ENCODE results near the gene OR2B2.

Gene OR2B2

DNA sequence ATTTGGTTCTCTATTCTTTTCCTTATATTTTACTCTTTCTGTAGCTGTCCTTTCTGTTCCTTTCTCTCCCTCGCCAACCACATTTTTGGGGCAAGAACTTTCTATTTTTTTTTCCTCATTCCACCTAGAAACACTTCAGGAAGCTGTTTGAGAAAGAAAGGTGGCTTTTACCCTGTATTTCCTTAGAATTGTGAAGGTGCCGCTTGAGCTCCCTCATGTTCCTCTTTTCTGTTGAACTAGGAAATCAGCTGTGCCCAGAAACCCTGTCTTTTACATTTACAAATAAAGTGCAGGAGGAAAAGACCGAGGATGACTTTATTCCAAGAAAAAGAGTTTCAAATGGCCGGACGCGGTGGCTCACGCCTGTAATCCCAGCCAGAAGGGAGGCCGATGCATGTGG lies 38.2 kb downstream of the OR2B2 start:
- TF ChIP-seq REST (IDR thresholded peaks at IDR 0.05; ENCODE audit: insufficient read depth in 1 of 2, low read depth in 2 of 2, low read length in 2 of 2) (no peak), FOXP2 (optimal IDR thresholded peaks at IDR 0.05; ENCODE audit: borderline replicate concordance, extremely low read depth, extremely low read length, insufficient read depth) (no peak), SIN3A (IDR thresholded peaks at IDR 0.05; ENCODE audit: borderline replicate concordance, insufficient read depth, low read length) (no peak), TAF1 (IDR thresholded peaks at IDR 0.05; ENCODE audit: borderline replicate concordance, insufficient read depth, low read length) (no peak), POLR2AphosphoS5 (IDR thresholded peaks at IDR 0.05; ENCODE audit: low read depth, low read length) (no peak)

GRCh38 chr6:27873021-27873940 lies 38.9 kb downstream of the OR2B2 start:
- TF ChIP-seq FOXP2 (optimal IDR thresholded peaks at IDR 0.05; ENCODE audit: borderline replicate concordance, extremely low read depth, extremely low read length, insufficient read depth) (no peak), TAF1 (IDR thresholded peaks at IDR 0.05; ENCODE audit: borderline replicate concordance, insufficient read depth, low read length) (no peak), POLR2AphosphoS5 (IDR thresholded peaks at IDR 0.05; ENCODE audit: low read depth, low read length) (no peak), REST (IDR thresholded peaks at IDR 0.05; ENCODE audit: insufficient read depth in 1 of 2, low read depth in 2 of 2, low read length in 2 of 2) (no peak), SIN3A (IDR thresholded peaks at IDR 0.05; ENCODE audit: borderline replicate concordance, insufficient read depth, low read length) (no peak)

DNA sequence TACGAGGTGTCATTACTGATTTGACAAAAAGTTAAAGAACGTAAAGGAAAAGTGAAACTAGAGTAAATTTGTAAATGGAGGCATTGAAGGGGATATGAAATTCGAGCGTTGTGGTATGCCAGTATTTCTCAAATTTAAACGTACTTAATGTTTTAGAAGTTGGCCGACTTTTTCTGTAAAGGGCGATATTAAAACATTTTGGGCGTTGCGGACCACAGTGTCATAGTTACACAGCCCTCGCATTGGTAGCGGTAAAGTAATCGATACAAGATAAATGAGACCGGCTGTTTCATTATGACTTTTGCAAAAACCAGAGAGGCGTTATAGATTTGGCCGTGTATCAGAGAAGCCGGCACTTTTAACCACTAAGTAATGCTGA lies 39.6 kb downstream of the OR2B2 start:
- TF ChIP-seq REST (IDR thresholded peaks at IDR 0.05; ENCODE audit: insufficient read depth in 1 of 2, low read depth in 2 of 2, low read length in 2 of 2) (no peak), SIN3A (IDR thresholded peaks at IDR 0.05; ENCODE audit: borderline replicate concordance, insufficient read depth, low read length) (no peak), TAF1 (IDR thresholded peaks at IDR 0.05; ENCODE audit: borderline replicate concordance, insufficient read depth, low read length) (no peak), FOXP2 (optimal IDR thresholded peaks at IDR 0.05; ENCODE audit: borderline replicate concordance, extremely low read depth, extremely low read length, insufficient read depth) (no peak), POLR2AphosphoS5 (IDR thresholded peaks at IDR 0.05; ENCODE audit: low read depth, low read length) (no peak)

GRCh38 chr6:27871924-27872638 lies 40.1 kb downstream of the OR2B2 start:
- no peak for TF ChIP-seq FOXP2 (optimal IDR thresholded peaks at IDR 0.05; ENCODE audit: borderline replicate concordance, extremely low read depth, extremely low read length, insufficient read depth)
- TF ChIP-seq SIN3A (IDR thresholded peaks at IDR 0.05; ENCODE audit: borderline replicate concordance, insufficient read depth, low read length), result no peak
- no peak for TF ChIP-seq REST (IDR thresholded peaks at IDR 0.05; ENCODE audit: insufficient read depth in 1 of 2, low read depth in 2 of 2, low read length in 2 of 2)
- no peak for TF ChIP-seq TAF1 (IDR thresholded peaks at IDR 0.05; ENCODE audit: borderline replicate concordance, insufficient read depth, low read length)
- TF ChIP-seq POLR2AphosphoS5 (IDR thresholded peaks at IDR 0.05; ENCODE audit: low read depth, low read length), result no peak

Data from PFSK-1 (cell line).